ENCODE data around the gene ADGRE2.

Gene ADGRE2

GRCh38 chr19:14748601-14749000 lies 29.8 kb downstream of the ADGRE2 start:
- DNase-seq (ENCODE audit: low read depth in 2 of 2) = no peak
- no peak for TF ChIP-seq CTCF (IDR thresholded peaks at IDR 0.05; ENCODE audit: low read depth, low read length)
- no peak overlapping the region for H3K4me3 ChIP-seq (replicated peaks in 1 of 2; ENCODE audit: low read depth in 2 of 2, low read length in 2 of 2)

GRCh38 chr19:14746886-14747285 lies 31.5 kb downstream of the ADGRE2 start:
- no peak for DNase-seq (ENCODE audit: low read depth in 2 of 2)
- H3K4me3 ChIP-seq (replicated peaks in 1 of 2; ENCODE audit: low read depth in 2 of 2, low read length in 2 of 2) = no peak overlapping the region
- no peak for TF ChIP-seq CTCF (IDR thresholded peaks at IDR 0.05; ENCODE audit: low read depth, low read length)

DNA sequence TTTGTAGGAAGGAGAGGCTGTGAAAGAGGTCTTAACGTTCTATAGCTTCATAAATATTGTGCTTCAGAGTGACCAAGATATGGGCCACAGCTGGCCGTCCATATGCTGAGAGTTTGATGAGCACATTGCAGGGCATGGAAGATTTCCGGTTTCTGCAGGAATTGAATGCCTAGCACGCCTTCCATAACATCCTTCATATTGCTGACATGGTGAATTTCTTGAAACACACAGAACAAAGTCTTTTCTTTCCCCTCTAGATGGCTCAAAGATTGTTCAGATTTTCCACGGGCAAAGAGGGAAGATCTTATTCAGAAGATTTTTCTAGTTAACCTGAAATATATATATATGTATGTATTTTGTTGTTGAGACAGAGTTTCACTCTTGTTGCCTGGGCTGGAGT lies 42.4 kb downstream of the ADGRE2 start:
- no peak for TF ChIP-seq CTCF (IDR thresholded peaks at IDR 0.05; ENCODE audit: low read depth, low read length)
- DNase-seq (ENCODE audit: low read depth in 2 of 2) = no peak
- H3K4me3 ChIP-seq (replicated peaks in 1 of 2; ENCODE audit: low read depth in 2 of 2, low read length in 2 of 2) = no peak overlapping the region

GRCh38 chr19:14733574-14733973 lies 44.8 kb downstream of the ADGRE2 start:
- TF ChIP-seq CTCF (IDR thresholded peaks at IDR 0.05; ENCODE audit: low read depth, low read length) = no peak
- no peak for DNase-seq (ENCODE audit: low read depth in 2 of 2)

DNA sequence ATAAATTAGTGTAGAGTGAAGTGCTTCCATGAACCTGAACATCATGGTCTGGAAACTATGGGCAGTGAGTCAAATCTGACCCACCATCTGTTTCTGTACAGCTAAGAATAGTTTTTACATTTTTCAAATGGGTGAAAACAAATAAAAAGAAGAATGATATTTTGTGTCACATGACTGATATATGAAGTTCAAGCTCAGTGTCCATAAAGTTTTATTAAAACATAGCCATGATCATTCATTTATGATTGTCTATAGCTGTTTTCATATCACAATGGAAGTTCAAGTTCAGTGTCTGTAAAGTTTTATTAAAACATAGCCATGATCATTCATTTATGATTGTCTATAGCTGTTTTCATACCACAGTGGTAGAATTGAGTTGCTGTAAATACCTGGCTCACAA lies 45.9 kb downstream of the ADGRE2 start:
- no peak overlapping the region for H3K4me3 ChIP-seq (replicated peaks in 1 of 2; ENCODE audit: low read depth in 2 of 2, low read length in 2 of 2)
- no peak for TF ChIP-seq CTCF (IDR thresholded peaks at IDR 0.05; ENCODE audit: low read depth, low read length)
- no peak for DNase-seq (ENCODE audit: low read depth in 2 of 2)

More at GRCh38 chr19:14733574-14733973, 44.8 kb downstream of the ADGRE2 start:
- no peak overlapping the region for H3K4me3 ChIP-seq (replicated peaks in 1 of 2; ENCODE audit: low read depth in 2 of 2, low read length in 2 of 2)

DNA sequence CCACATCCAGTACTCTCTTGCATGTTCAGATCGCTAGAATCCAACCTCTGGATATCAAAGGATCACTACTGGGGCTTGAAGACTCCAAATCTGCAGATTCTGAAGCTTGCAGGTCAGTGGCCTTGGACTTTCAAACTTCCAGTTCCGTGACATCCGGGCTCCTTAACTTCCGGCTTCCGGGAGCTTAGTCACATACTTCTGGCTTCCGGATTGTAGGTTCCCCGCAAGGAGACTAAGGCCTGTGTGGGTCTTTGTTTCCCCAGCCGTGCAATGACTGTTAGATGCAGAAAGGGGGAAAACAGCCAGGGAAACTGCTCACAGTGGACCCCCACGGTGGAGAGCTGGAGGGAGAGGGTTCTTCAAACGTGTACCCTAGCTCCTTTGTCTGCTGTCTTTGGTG lies 47.2 kb downstream of the ADGRE2 start:
- H3K4me3 ChIP-seq (replicated peaks in 1 of 2; ENCODE audit: low read depth in 2 of 2, low read length in 2 of 2) = no peak overlapping the region
- TF ChIP-seq CTCF (IDR thresholded peaks at IDR 0.05; ENCODE audit: low read depth, low read length) = no peak
- DNase-seq (ENCODE audit: low read depth in 2 of 2) = peak in 1 of 2 donors; percentile 10

- H3K4me3 ChIP-seq (replicated peaks in 1 of 2; ENCODE audit: low read depth in 2 of 2, low read length in 2 of 2) = no peak overlapping the region
- no peak for TF ChIP-seq CTCF (IDR thresholded peaks at IDR 0.05; ENCODE audit: low read depth, low read length)
- DNase-seq (ENCODE audit: low read depth in 2 of 2) = no peak
Observed at GRCh38 chr19:14728595-14728994, 49.8 kb downstream of the ADGRE2 start.
